OCI-LY7 (cell line): Measurements from ENCODE around the gene KCNC2. TPM values are rescaled to one million over a fixed set of nuclear protein-coding genes. Genes with fewer than 3 reads are reported as not detected.

Source experiments
- BruUV-seq: library from RNA; stranded (reverse); fragments of 400-500 nt; replicated peaks from 2 replicates; lab custom pipeline; 2021; lab: Mats Ljungman, UMichigan
- CTCF ChIA-PET: fragments of 300-600 bp; sonication (Branson Sonifier 250); formaldehyde crosslinking; loops from one replicate; lab custom pipeline; 2022; ENCODE audit warnings: antibody characterized with exemption; ENCODE audit not compliant: unreplicated experiment; lab: Charles Lee
- POLR2A ChIA-PET: fragments of 300-600 bp; sonication (Branson Sonifier 250); formaldehyde crosslinking; loops from one replicate; lab custom pipeline; 2022; ENCODE audit warnings: antibody characterized with exemption; lab: Charles Lee
- DNase-seq: peaks from one replicate; pipeline ENCODE4 v3.0.0-alpha.2; 2015; ENCODE audit warnings: low spot score
- H2AFZ ChIP-seq: fragments of 200-600 bp; sonication (generic), shearing (Covaris generic); 2 replicates; pipeline ENCODE4 v1.6.1; 2014; ENCODE audit warnings: mild to moderate bottlenecking, antibody characterized with exemption, low read length, moderate library complexity
- H3K27ac ChIP-seq: fragments of 200-600 bp; sonication (generic); 2 replicates; pipeline ENCODE4 v1.5.1; 2014; ENCODE audit warnings: mixed run types, low read depth, mild to moderate bottlenecking, moderate library complexity, low read length, inconsistent platforms; ENCODE audit not compliant: poor library complexity, severe bottlenecking
- H3K36me3 ChIP-seq: fragments of 200-600 bp; sonication (generic); 2 replicates; pipeline ENCODE4 v1.6.1; 2014; ENCODE audit warnings: mild to moderate bottlenecking, antibody characterized with exemption, low read length, moderate library complexity, mixed read lengths; ENCODE audit not compliant: insufficient read depth
- H3K4me1 ChIP-seq: fragments of 200-600 bp; sonication (generic); 2 replicates; pipeline ENCODE4 v1.5.1; 2014; ENCODE audit warnings: mild to moderate bottlenecking, low read length; ENCODE audit not compliant: insufficient read depth, poor library complexity, severe bottlenecking
- H3K4me2 ChIP-seq: fragments of 200-600 bp; sonication (generic); 2 replicates; pipeline ENCODE4 v1.6.1; 2014; ENCODE audit warnings: mild to moderate bottlenecking, low read length
- H3K4me3 ChIP-seq: fragments of 200-600 bp; sonication (generic); 2 replicates; pipeline ENCODE4 v1.5.1; 2014; ENCODE audit warnings: mild to moderate bottlenecking, low read depth, low read length; ENCODE audit not compliant: poor library complexity, severe bottlenecking
- H3K79me2 ChIP-seq: fragments of 200-600 bp; sonication (generic); 2 replicates; pipeline ENCODE4 v1.6.1; 2016; ENCODE audit warnings: low read depth, mild to moderate bottlenecking, low read length, moderate library complexity, mixed read lengths; ENCODE audit not compliant: insufficient read depth
- H3K9me2 ChIP-seq: fragments of 200-600 bp; sonication (generic); 2 replicates; pipeline ENCODE4 v1.6.1; 2016; ENCODE audit warnings: mild to moderate bottlenecking, low read length, mixed read lengths; ENCODE audit not compliant: insufficient read depth
- H3K9me3 ChIP-seq: fragments of 200-600 bp; sonication (generic); 2 replicates; pipeline ENCODE4 v1.6.1; 2014; ENCODE audit warnings: mild to moderate bottlenecking, mixed run types, low read length, mixed read lengths
- H4K20me1 ChIP-seq: fragments of 200-600 bp; sonication (generic); 2 replicates; pipeline ENCODE4 v1.6.1; 2014; ENCODE audit warnings: mild to moderate bottlenecking, antibody characterized with exemption, low read length, moderate library complexity, mixed read lengths; ENCODE audit not compliant: insufficient read depth
- CTCF ChIP-seq: fragments of 200-600 bp; sonication (generic); conservative IDR thresholded peaks from 2 replicates; pipeline ENCODE4 v1.5.1; 2014; ENCODE audit warnings: mild to moderate bottlenecking, antibody characterized with exemption, low read length, moderate library complexity, mixed read lengths
- EZH2phosphoT487 ChIP-seq: fragments of 200-600 bp; sonication (generic); IDR thresholded peaks from 2 replicates; pipeline ENCODE4 v1.6.1; 2018; ENCODE audit warnings: low read depth, borderline replicate concordance, mild to moderate bottlenecking, mixed run types, antibody characterized with exemption, low read length, moderate library complexity, mixed read lengths
- intact Hi-C: fragments of 100-400 bp; cut with micrococcal nuclease; formaldehyde crosslinking; loops from one replicate; pipeline ENCODE4 v1.10.0; 2022; ENCODE audit not compliant: unreplicated experiment
- total RNA-seq, 2 experiments: library from RNA; depleted of rRNA in 1 of 2; stranded (reverse); fragments of >200 nt in 1 of 2; shearing (Covaris generic) in 1 of 2; gene quantifications; 2 replicates each; pipeline ENCODE4 v1.2.3, GENCODE V29; 2014 to 2022

Gene KCNC2
- total RNA-seq, 2 experiments from 2014 or later: not detected

GRCh38 chr12:75129275-75129674, 80.4 kb downstream of the KCNC2 start:
- DNase-seq: no peak
- Histone ChIP-seq H3K27ac (no peak overlapping the region), H3K36me3 (no peaks in the 10 kb centered on the region), H3K79me2 (no peaks in the 10 kb centered on the region), H3K9me2 (no peaks in the 10 kb centered on the region; the same call in 1 of the 2 replicates), H3K4me1 (no peaks in the 10 kb centered on the region), H3K9me3 (no peaks in the 10 kb centered on the region), H4K20me1 (no peaks in the 10 kb centered on the region), H3K4me3 (no peak overlapping the region), H3K4me2 (no peak overlapping the region), H2AFZ (no peak overlapping the region)
- BruUV-seq: no TSS peak
- intact Hi-C loops: no loop called here
- ChIA-PET POLR2A (interaction anchor here (1.1 kb wide), 1 partner anchor 88 kb away, joined by 3 read pairs; no protein-coding TSS in a partner anchor), CTCF (no interaction called here)
- TF ChIP-seq EZH2phosphoT487 (no peak), CTCF (no peak)

- H3K27ac ChIP-seq: no peak overlapping the region
- CTCF ChIA-PET: no interaction called here
Measured at GRCh38 chr12:75121036-75121705, 88.5 kb downstream of the KCNC2 start.

More at GRCh38 chr12:75121036-75121705, 88.5 kb downstream of the KCNC2 start:
- Histone ChIP-seq H3K9me3 (no peaks in the 10 kb centered on the region), H4K20me1 (no peaks in the 10 kb centered on the region), H3K4me1 (no peaks in the 10 kb centered on the region), H2AFZ (no peak overlapping the region), H3K79me2 (no peaks in the 10 kb centered on the region), H3K4me2 (no peak overlapping the region), H3K36me3 (no peaks in the 10 kb centered on the region), H3K9me2 (no peaks in the 10 kb centered on the region), H3K4me3 (no peak overlapping the region)
- no TSS peak for BruUV-seq
- no peak for DNase-seq
- TF ChIP-seq CTCF: no peak
- no peak for TF ChIP-seq EZH2phosphoT487
- POLR2A ChIA-PET: interaction anchor here (0.9 kb wide), 2 partner anchors 11 to 77 kb away, joined by 3 to 4 read pairs; no protein-coding TSS in a partner anchor
- intact Hi-C loops: no loop called here
